SK-MEL-5 (cell line): ENCODE data around the gene CD8B2. TPM values are rescaled to one million over a fixed set of nuclear protein-coding genes. Genes with fewer than 3 reads are reported as not detected.
"Not testable (repeated sequence)": the region's sequence is repeated elsewhere in the genome, so short reads cannot be mapped to it uniquely, and the experiment has no call there.

Experiments
- DNase-seq: peaks from one replicate; pipeline ENCODE4 v3.0.0-alpha.2; 2016; ENCODE audit warnings: low read depth, low spot score
- in situ Hi-C: cut with HindIII; loops from 2 replicates; pipeline ENCODE4 v1.10.0; 2016; ENCODE audit warnings: low sequenced_read_pairs, high pct_unique_total_duplicates, low pct_unique_long_range_greater_than_20kb
- total RNA-seq: library from RNA; depleted of rRNA; stranded (reverse); fragments of >200 nt; shearing (Covaris generic); gene quantifications from 2 replicates; pipeline ENCODE4 v1.2.3, GENCODE V29; 2014

The CD8B2 gene
- total RNA-seq, 1 experiment from 2014 or later: not detected

DNA sequence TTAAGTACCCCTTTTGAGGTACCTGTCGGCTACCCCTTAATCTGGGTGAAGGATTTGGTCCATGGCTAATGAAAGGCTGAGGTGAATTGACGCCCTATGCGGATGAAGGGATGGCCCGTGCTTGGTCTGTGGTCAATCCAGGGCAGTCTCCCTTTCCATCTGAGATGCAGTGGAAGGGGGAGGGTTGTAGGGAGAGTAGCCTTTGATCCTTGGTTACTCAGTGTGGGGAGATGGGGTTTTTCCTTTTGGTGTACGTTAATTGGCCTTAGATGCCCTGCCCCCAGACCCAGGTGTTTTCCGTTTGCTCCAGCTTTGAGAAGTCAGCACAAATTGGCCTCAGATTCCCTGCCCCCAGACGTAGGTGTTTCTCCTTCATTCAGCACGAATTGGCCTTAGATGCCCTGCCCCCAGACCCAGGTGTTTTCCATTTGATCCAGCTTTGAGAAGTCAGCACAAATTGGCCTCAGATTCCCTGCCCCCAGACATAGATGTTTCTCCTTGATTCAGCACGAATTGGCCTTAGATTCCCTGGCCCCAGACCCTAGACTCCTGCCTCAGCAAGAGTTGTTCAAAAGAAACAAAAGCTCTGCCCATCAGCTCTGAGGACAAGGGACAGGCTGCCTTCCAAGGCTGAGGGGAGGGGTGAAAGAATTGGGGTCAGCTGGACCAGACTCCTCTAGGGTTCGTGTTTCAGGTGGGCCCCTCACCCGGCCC lies 21.7 kb downstream of the CD8B2 start:
- in situ Hi-C loops, DNase-seq: not testable (repeated sequence)

DNA sequence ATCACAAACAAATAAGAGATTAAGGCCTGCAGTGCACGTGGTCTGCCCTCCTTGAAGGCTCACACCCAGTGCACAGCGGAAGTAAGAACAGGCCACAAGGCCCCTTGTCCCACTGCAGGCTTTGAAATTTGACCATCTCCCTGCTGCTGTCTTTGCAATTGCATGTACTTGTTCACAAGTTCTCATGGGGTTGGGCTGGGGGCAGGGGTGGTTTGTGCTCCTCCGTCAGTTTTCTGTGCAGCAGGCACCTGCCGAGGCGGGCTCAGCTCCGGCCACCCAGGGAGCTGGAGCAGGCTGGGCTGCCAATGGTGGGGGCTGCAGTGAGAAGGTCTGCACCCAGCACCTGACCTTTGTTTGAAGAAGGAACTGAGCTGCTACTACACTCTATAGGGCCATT lies 22.2 kb downstream of the CD8B2 start:
- in situ Hi-C loops: not testable (repeated sequence)

DNA sequence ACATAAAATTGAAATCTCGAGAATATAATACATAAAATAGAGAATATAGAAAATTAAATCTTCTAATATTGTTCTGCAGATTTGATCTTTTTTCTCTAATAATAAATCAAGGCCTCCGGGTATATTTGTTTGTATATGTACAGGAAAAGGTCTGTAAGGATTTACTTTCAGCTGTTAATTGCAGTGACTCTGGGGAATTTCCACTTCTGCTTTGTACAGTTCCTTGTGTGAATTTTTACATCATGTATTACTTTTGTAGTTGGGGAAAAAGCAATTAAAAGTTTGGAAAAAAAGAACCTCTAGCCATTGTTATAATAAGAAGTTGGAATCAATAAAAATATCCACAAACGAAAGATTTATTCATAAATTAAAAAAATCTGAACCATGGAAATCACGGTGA lies 23.6 kb downstream of the CD8B2 start:
- DNase-seq, in situ Hi-C loops: not testable (repeated sequence)

More for the DNA sequence above, 22.2 kb downstream of the CD8B2 start:
- DNase-seq: not testable (repeated sequence)

DNA sequence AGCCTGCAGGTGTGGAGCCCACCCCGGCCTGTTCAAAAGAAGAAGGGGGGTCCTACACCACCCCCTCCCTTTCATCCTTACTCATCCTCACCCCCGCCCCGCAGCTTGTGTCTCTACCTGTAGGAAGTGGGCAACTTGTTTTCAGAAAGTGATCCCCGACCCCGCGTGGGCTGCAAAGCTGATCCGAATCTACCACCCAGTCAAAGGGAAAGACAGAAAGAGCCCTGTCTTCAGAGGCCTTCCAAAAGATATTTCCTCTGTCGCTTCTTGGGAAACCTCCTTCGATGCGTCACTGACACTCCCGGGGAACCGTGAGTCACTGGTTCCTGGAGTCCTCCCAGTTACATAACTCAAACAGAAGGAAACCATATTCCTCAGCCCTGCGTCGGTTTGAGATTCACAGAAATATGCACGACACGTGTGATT lies 24.3 kb downstream of the CD8B2 start:
- DNase-seq, in situ Hi-C loops: not testable (repeated sequence)

DNA sequence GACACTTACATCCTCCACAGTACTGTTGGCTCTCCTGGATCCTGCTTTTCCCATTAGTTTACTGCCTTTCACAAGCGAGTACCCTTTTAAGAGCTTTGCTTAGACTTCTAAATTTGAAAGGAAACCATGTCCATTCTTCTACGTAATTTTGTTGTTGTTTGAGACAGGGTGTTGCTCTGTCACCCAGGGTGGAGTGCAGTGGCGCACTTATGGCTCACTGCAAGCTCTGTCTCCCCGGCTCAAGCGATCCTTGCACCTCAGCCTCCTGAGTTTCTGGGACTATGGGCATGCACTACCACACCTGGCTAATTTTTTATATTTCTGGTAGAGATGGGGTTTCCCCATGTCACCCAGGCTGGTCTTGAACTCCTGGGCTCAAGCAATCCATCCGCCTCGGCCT lies 24.8 kb downstream of the CD8B2 start:
- in situ Hi-C loops, DNase-seq: not testable (repeated sequence)

DNA sequence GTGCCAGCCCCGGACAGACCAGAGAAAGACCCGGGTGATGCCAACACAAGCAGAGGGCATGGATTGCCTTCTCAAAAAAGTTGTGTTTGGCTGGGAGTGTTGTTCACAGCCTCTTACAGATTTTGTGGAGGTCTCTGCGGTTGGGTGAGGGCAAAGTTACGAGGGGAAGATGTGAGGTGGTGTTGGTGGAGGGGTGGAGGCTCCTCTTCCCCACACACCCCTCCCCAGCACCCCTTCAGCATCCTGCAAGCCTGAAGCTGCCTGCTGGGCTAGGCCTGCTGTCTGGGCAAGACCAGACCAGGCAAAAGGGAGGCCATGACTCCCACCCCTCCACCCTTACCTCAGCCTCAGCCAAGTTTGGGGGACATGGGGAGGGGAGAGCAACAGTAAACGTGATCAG lies 26.2 kb downstream of the CD8B2 start:
- in situ Hi-C loops, DNase-seq: not testable (repeated sequence)

DNA sequence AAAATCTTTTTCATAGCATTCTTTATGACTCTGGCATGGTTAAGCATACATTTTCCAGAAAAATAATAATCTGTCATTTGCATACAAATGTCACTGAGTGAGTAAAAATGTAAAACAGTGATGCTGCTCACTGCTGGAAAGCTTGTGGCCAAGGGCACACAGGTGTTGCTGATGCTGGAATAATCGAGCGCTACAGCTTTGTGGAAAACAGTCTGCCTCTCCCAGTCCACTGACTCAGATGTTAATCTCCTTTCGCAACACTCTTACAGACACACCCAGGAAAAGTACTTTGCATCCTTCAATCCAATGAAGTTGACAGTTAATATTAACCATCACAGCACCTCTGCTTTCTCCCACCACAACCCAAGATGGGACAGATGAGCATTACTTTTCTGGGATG lies 27.7 kb downstream of the CD8B2 start:
- in situ Hi-C loops, DNase-seq: not testable (repeated sequence)

DNA sequence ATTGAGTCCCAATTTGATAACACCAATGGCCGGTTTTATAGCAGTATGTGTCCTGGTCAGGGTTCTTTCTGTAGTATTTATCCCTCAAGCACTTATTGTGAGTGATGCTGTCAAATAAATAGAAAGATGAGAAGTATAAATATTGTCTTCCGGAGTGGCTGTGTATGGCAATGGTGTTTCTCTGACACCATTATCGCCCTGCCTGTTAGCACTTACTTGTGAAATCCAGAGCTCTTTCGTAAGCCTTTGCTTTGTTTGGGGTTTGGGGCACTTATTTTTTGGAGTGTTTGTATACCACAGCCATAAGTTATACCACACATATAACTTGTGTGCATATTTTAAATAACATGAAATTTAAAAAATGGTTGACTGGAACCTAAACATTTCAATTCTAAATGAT lies 29.3 kb downstream of the CD8B2 start:
- no peak for DNase-seq
- in situ Hi-C loops: no loop called here

DNA sequence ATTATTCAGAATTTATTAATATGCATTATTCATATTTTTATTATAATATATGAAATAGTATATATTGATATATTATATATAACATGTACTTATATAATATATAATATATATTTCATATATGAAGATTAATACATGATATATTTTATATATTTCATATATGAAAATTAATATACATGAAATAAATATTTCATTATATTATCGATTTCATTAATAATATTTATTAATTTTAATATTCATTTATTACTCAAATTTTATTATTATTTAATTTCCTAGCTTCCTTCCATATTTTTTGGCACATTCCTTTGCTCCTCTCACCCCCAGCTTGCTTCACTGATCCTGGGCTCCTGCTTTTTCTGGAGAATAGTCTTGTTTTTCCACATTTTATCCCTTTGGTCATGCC lies 29.7 kb downstream of the CD8B2 start:
- no peak for DNase-seq
- in situ Hi-C loops: no loop called here

DNA sequence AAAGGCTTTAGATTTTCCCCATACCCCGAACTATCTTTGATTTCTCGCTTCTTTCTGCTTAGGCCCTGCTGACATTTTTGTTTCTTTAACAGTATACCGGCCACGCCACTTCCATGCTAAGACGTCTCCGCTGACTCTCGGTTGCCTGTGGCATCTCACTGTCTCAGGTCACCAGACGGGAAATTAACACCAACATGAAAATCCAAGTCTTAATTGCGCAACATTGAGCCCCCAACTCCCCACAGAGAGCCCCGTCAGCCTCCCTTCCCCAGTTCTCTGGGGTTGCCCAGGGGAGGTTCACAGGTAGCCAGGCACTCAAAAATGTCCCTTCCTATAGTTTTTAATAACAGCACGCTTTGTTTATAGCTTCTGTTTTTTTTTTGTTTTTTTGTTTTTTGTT lies 30.2 kb downstream of the CD8B2 start:
- in situ Hi-C loops: no loop called here

DNA sequence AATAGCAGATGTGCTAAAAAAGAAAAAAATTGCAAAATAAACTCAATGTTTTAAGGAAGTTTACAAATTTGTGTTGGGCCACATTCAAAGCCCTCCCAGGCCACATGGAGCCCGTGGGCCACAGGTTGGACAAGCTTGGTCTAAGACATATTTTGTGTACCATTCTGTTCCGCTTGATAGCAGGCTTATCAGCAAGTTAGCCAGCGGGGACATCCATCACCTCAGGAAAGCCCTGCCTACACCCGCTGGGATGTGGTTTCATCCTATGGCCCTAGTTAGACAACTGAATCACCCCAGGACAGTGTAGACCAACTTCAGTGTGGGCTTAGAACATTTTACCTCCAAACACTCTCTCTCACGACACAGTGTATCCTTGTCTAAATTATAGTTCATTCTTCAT lies 32.6 kb downstream of the CD8B2 start:
- in situ Hi-C loops: no loop called here
- no peak for DNase-seq

More for the DNA sequence above, 30.2 kb downstream of the CD8B2 start:
- no peak for DNase-seq

DNA sequence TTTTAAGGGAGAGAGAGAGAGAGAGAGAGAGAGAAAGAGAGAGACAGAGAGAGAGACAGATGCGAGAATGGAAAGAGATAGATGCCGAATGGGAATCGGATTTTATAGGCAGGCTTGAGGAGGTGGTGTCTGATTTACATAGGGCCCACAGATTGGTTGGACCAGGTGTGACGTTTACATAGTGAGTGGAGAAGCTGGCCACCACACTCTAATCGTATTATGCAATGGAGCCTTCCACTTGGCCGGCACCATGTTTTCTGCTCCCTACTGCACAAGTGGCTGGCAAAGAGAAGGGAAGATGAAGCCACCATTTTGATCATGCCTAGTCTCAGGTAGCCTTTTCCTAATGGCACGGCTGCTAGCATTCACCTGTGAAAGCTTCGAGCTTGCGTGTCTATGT lies 33.9 kb downstream of the CD8B2 start:
- DNase-seq: no peak
- in situ Hi-C loops: no loop called here

DNA sequence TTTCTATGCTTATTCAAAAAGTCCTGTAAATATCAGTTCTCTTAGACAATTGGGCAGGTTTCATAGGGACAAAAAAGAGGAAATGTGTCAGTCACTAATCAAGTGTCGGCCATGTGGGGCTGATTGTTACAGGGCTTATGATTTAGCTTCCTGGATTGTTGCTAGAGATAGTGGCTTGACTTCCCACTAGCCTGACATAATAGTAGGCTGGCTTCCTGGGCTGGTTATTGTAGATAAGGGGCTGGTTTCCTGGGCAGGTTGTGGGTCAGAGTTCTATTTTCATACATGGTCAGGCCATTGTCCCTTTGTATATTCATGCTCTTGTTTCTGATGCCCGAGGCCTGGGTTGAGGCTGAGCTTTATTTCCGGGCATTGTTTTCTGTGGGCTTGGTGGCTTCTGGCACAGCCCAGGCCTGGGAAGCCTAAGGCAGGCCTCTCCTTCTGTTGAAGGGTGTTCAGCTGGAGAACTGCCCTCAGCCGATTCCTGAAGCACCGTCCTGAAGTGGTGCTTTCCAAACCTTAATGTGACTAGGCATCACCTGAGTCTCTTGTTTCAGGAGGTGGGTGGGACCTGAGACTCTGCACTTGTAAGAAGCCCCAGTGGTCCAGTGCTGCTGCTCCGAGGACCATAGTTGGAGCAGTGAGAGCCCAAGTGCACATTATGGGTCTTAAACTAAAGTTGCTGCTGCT lies 37.0 kb downstream of the CD8B2 start:
- in situ Hi-C loops: no loop called here
- DNase-seq: no peak

DNA sequence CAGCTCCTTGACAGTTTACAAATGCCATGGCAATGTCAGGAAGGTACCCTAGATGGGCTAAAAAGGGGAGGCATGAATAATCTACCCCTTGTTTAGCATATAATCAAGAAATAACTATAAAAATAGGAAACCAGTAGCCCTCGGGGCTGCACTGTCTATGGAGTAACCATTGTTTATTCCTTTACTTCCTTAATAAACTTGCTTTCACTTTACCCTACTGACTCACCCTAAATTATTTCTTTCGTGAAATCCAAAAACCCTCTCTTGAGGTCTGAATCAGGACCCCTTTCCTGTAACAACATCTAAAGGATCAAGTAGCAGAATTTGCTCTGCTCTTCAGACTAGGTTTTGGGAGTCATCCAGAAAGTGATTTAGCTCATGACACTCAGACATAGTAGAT lies 43.7 kb downstream of the CD8B2 start:
- no peak for DNase-seq
- in situ Hi-C loops: no loop called here

DNA sequence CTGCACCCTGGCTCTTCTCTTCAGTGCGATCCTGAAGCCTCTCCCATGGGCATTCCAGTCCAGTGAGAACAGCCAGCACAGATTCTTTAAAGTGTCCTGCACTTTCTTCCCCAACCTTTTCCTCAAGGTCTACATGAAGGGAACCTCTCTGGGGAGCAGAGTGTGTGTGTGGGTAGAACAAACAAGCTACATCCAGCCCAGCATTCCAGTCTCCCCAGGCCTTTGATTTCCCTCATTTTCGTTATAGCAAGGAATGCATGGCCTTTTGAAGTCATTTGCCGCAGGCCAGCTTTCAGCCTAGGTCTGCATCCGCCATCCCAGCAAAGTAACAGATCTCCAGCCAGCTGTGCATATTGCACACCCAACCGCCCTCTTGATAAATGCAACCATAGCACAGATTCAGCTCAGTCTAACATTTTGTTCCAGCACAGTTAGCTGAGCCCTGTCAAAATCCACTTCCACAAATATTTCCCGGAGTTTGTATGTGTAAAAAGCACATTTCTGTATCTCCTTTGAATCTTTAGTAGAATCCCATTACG lies 44.6 kb downstream of the CD8B2 start:
- peak; percentile 10 for DNase-seq
- in situ Hi-C loops: no loop called here

DNA sequence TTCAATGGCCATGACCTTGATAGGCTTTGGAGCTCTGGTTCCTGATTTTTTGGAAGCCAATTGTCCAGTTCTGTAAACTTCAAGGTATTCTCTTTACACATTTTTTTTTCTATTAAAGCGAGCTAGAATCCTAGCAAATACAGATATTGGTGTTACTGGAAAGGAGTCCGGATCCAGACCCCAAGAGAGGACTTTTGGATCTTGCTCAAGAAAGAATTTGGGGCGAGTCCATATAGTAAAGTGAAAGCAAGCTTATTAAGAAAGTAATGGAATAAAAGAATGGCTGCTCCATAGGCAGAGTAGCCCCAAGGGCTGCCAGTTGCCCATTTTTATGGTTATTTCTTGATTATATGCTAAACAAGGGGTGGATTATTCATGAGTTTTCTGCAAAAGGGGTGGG lies 45.1 kb downstream of the CD8B2 start:
- no peak for DNase-seq
- in situ Hi-C loops: no loop called here

DNA sequence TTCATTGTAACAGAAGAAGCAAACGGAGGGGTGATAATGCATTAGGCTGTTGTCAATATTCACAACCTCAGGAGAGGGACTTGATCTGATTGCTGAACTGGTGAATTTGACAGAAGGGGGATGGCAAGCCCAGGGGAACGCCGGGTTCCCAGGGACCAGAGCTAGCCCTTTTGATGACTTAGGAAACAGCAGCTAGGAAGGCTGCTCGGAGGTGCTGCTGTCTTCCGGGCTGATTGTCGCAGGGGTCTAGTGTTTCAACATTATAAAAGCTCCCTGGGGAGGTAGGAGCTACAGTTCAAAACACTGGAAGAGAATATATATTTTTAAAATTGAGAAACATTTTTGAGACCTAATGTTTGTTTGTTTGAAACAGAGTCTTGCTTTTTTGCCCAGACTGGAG lies 47.3 kb downstream of the CD8B2 start:
- DNase-seq: no peak
- in situ Hi-C loops: no loop called here

DNA sequence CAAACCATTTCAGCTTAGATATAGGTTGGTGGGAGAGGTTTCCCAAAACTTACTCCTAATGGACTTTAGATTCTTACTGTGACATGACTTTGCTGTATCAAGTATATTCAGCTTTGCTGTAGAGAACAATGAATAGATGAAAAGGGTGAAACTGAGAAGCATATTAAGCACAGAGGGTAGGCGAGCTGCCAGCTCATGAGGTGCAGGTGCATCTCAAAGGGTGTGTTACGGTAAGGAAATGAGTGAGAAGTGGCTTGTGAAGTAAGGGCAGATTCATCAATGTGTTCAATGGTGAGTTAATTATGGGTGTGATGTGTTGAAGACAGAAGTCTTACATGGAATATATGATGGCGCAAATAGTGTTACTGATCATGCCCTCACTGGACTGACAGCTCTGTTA lies 49.3 kb downstream of the CD8B2 start:
- in situ Hi-C loops: no loop called here
- DNase-seq: no peak

DNA sequence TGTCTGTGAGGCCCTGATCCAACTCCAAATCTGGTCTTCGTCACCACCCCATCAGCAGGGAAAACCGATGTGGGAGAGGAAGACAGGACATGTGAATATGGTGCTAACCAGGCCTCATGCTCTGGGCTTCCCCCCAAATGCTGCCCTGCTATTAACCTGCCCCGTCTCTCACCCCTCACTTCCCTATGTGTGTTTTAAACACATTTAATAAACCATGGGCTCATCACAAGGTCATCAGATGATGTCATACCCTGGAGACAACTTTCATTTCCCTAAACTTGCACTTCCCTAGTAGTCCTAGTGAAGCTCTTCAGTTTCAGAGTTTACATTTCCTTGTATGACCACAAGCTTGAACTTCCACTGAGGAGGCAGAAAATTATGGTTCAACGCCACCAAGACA lies 49.9 kb downstream of the CD8B2 start:
- in situ Hi-C loops: no loop called here

More for the DNA sequence above, 49.9 kb downstream of the CD8B2 start:
- DNase-seq: no peak
